NCI-H526 treated with DMSO at 0.1 percent for 48 hours (cell line): Measurements from ENCODE around the gene RHBDL3.
"Not testable (repeated sequence)": the region's sequence is repeated elsewhere in the genome, so short reads cannot be mapped to it uniquely, and the experiment has no call there.

ENCODE experiments used
- DNase-seq: peaks from one replicate; lab custom pipeline; 2025; lab: John Stamatoyannopoulos, UW

The RHBDL3 gene

DNA sequence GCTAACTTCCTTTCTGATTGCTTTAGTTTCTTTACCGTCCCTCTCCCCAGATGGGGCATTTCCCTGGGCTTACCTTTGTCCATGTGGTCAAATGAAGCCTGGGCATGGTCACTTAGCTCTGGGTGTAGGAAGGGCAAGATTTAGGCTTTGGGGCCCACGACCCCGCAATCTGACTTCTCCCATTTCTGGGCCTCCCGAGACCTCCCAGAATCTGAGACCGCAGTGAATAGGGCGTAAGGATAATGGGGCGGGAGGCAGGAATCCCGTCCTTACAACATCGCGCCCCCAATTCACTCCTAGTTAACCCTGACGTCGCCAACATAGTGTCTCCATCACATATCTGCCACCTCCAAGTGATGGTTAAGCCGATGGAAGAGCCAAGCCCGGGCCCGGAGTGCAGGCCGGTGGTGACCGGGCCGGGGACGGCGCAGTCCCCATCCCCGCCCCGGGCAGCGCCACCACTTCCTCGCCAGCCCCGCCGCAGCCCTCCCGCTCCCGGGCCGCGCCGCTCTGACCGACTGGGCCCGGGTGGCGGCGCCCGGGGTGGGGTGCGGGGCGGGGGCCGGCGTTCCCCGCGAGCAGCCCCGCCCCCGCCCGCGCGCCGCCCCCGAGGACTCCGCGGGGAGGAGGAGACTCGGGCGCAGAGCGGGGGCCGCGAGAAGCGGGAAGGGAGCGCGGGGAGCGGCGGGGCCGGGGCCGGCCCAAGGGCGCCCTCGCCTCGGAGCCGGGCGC is at the start of gene RHBDL3:
Gene RHBDL3 (plus strand): TSS at position 641 of the 732 bp plus-strand sequence. CDS start 358 bp downstream, outside the sequence.
- DNase-seq = no peak

GRCh38 chr17:32222621-32223020 is 43.0 kb upstream of the RHBDL3 start:
- no peak for DNase-seq

GRCh38 chr17:32223703-32224102 is 41.9 kb upstream of the RHBDL3 start:
- no peak for DNase-seq

DNA sequence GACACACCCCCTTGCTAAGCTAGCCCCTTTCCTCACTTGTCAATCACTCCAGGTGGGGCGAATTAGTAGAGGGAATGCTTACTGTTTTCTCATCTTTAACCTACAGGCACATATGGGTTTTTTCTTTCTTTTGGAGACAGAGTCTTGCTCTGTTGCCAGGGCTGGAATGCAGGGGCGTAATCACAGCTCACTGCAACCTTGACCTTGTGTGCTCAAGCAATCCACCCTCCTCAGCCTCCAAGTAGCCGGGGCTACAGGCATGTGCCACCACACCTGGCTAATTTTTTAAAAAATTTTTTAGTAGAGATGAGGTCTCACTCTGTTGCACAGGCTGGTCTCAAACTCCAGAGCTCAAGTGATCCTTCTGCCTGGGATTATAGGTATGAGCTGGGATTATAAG is 38.7 kb upstream of the RHBDL3 start:
- no peak for DNase-seq

DNA sequence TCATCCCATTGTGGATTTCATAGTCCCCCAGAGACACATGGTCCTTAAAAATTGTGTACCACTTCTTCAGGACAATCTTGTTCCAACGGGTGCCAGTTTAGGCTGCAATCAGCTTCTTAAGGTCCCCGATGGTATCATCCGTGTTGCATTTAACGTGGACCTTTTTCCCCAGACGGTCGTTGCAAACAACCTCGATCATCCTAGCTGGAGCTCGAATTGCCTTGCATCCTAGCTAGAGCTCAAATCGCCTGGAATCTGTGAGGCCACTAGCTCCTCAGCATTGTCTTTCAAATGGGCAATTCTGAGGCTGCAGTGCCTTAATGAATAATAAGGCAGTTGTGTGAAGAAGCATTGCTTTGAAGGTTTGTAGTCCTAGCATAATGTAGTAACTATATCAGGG is 37.7 kb upstream of the RHBDL3 start:
- DNase-seq = no peak

- no peak for DNase-seq
These were observed 30.0 kb upstream of the RHBDL3 start for GRCh38 chr17:32235588-32235987.

GRCh38 chr17:32239456-32239855 is 26.2 kb upstream of the RHBDL3 start:
- DNase-seq = no peak

DNA sequence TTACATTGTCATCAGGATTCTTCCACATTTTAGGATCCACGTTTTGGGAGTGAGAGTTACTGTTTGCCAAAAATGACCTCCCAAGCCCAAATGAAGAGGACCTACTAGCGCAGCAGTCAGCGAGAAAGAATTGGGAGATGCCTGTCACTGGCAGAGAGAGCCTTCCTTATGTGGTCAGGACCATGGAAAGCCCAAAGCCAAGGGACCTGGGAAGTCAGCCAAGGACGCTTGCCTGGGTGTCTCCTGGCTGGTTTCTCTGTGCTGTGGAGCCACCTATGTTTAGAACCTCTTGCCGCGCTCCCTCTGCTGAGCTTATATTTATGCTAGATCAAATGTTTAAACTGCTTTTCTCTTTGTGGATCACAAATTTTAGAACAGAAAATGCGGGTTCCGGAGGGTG is 24.9 kb upstream of the RHBDL3 start:
- DNase-seq = no peak

DNA sequence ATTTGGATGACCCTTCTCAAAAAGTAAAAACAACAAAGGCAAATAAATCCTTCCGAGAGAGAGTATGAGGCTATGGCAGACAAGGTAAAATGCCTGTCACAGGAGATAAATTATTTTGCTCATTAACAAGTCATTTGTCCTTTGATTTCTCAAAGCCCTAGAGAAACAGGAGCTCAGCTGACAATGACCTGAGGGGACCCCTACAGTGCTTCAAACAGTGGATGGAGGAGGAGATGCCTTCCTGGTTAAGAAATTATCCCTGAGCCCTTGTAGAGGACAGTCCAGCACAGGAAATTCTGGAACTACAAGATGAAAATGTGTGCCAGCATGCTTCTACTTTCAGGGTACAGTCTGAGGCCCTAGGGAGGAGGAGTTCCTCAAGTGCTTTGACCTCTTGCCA is 24.0 kb upstream of the RHBDL3 start:
- DNase-seq = no peak

DNA sequence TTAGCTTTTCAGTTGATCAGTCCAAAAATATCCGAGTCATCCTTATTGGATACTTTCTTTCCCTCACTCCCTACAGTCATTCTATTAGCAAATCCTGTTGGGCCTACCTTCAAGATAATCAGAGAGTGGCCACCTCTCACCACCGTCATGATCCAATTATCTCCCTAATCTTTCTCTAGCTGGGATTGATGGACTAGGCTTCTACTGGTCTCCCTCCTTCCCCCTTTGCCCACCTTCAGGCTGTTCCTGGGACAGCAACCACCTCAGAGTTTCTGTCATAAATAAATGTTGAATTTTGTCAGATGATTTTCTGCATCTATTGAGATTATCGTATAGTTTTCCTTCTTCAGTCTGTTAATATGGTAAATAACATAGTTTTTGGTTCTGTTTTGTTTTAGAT is 16.2 kb upstream of the RHBDL3 start:
- no peak for DNase-seq

- peak; percentile 22 for DNase-seq
These were observed 12.5 kb upstream of the RHBDL3 start for GRCh38 chr17:32253117-32253611.

DNA sequence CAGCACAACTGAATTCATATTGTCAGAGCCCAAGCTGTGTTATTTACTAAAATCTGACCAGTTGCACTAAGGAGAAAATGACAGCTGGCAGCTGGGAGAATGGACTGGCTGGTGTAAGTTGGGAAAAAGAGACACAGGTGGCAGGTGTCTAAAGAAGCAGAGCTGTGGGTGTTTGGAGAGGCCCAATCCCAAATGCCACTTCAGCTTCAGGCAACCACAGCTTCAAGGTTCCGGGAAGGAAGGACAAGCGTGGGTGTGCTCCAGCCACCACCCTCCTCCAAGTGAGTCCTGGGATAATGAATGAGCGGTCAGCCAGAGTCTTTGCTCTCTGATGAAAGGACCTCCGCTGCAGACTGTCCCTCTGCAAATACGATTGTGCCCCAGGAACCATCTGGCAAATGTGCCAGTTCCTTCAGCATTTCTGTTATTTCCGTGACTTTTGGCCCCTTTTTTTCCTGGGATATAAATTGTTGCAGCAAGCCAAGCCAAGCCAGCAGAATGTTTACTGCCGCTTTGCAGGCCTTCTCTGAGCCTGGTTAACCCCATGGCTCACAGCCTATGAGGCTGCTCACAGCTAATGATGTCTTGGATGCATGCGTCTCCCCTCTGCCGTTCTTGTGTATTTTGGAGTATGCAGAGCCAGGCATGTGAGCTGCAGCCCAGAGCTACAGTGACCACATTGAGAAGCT is 9.5 kb upstream of the RHBDL3 start:
- DNase-seq = no peak

- DNase-seq = no peak
These were observed 9.0 kb upstream of the RHBDL3 start for GRCh38 chr17:32256701-32257019.

- DNase-seq = no peak
These were observed 7.1 kb upstream of the RHBDL3 start for GRCh38 chr17:32258383-32259140.

DNA sequence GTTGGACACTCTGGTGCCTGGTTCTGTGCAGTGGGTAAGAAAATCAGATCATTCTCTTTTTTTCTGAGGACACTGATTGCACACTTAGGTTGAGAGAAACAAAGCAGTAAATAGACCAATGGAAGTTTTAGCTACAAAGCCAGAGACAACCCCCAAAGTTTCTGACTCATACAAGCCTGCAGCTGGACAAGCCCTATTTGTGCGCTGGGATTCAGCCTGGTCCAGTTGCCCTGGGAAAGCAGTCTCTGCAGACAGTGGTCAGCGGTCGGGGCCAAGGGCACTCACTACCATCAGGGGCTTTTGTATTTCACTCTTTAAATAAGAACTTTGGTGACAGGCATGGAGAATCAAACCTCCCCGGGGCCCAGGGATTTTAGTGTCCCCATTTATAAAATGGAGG is 6.0 kb upstream of the RHBDL3 start:
- DNase-seq = no peak

- no peak for DNase-seq
These were observed 4.3 kb upstream of the RHBDL3 start for GRCh38 chr17:32261417-32261736.

DNA sequence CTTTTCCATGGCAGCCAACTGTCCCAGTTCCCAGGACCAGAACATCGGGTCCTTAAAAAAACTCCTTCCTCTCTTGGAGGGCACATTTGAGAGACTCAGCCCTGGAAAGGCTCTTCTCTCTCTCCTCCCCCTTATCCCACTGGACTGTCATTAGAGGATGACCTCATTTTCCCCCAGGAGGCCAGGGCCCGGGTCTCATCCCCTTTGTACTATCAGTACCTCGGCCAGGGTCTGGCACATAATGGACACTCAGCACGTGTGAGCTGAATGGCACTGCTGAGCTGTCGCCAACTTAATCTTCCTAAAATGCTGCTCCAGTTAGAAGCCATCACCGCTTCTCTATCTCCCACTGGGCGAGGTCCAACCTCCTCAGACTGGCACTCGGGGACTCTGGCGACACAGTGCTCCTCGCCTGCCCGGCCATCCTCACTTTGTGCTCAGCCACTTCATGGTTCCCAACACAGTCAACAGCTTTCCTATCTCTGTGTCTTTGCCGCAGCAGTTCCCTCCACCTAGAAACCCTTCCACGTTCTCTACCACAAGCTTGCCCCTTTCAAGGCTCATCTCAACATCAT is 3.6 kb upstream of the RHBDL3 start:
- no peak for DNase-seq

DNA sequence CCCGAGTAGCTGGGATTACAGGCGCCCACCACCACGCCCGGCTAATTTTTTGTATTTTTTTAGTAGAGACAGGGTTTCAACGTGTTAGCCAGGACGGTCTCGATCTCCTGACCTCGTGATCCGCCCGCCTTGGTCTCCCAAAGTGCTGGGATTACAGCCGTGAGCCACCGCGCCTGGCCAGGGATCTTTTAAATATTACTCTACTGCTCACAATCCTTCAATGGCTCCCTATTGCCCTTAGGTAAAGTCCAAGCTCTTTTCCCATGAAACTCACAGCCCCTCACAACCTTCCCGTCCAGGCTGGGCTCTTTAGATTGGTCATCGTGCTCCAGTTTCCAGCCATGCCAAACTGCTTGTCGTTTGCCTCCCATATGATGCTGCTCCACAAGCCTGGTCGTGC is 2.1 kb upstream of the RHBDL3 start:
- DNase-seq = not testable (repeated sequence)

DNA sequence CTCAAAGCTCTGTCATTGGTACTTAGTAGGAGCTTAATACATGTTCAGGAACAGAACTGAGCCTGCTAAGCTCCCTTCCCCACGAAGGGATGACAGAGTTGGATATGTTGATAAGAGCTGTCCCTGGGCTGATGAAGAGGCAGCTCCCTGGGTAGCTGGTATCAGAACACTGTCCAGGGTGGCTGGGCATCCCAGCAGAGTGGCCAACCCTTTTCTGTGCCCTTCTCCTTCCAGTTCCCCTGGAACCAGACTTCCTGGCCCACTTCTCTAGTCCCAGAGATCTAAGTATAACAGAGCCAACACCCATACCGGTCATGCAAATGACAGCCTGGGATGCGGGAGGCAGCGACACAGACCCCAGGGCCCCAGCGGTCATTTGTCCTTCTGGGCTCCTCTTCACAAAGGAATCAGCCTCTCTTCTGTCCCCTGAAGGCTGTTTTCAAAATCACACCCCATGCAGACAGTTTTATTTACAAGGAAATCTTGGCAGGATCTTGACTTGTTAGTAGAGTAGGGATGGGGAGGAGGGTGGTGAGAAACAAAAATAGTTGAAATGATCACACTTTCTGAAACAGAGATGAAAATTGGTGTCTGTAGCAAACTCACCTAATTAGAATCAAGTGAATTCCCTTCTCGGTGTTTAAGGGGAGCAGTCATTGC is 1.4 kb upstream of the RHBDL3 start:
- DNase-seq = peak; percentile 51

- peak; percentile 7 for DNase-seq
These were observed 825 bp upstream of the RHBDL3 start for GRCh38 chr17:32264823-32265191.

GRCh38 chr17:32266051-32266388 is 388 bp downstream of the RHBDL3 start:
- no peak for DNase-seq
